OCI-M1 (cell line): Measurements from ENCODE around the gene ZFYVE27.
A peak's percentile ranks its signal among the peaks of the same experiment; 100 is the strongest.

Experiments used
- DNase-seq: peaks from one replicate; lab custom pipeline; 2025; lab: John Stamatoyannopoulos, UW

The ZFYVE27 gene

GRCh38 chr10:97768322-97769315, 31.7 kb downstream of the ZFYVE27 start:
- peak; percentile 26 for DNase-seq

GRCh38 chr10:97770255-97770654, 33.3 kb downstream of the ZFYVE27 start:
- no peak for DNase-seq

GRCh38 chr10:97771055-97771891, 34.3 kb downstream of the ZFYVE27 start:
- peak; percentile 27 for DNase-seq

GRCh38 chr10:97771913-97772823, 35.2 kb downstream of the ZFYVE27 start, which contains the start of gene SFRP5:
Gene SFRP5 (minus strand): TSS chr10:97771999. CDS start chr10:97771833, 166 bp downstream.
- DNase-seq = peak; percentile 70

- no peak for DNase-seq
Observed at GRCh38 chr10:97773096-97773495, 36.2 kb downstream of the ZFYVE27 start.

- DNase-seq = no peak
Observed at GRCh38 chr10:97774811-97775294, 37.9 kb downstream of the ZFYVE27 start.

- no peak for DNase-seq
Observed at GRCh38 chr10:97777143-97777542, 40.2 kb downstream of the ZFYVE27 start.

- no peak for DNase-seq
Observed at GRCh38 chr10:97778452-97779302, 41.7 kb downstream of the ZFYVE27 start.

GRCh38 chr10:97779492-97779891, 42.6 kb downstream of the ZFYVE27 start:
- no peak for DNase-seq

GRCh38 chr10:97779975-97780374, 43.0 kb downstream of the ZFYVE27 start:
- no peak for DNase-seq

GRCh38 chr10:97780841-97781617, 44.1 kb downstream of the ZFYVE27 start:
- no peak for DNase-seq

- no peak for DNase-seq
Observed at GRCh38 chr10:97781618-97782331, 44.8 kb downstream of the ZFYVE27 start.

GRCh38 chr10:97782455-97783228, 45.7 kb downstream of the ZFYVE27 start:
- no peak for DNase-seq

- no peak for DNase-seq
Observed at GRCh38 chr10:97784200-97784810, 47.4 kb downstream of the ZFYVE27 start.

GRCh38 chr10:97785231-97785630, 48.3 kb downstream of the ZFYVE27 start:
- no peak for DNase-seq

- no peak for DNase-seq
Observed at GRCh38 chr10:97785731-97786130, 48.8 kb downstream of the ZFYVE27 start.

- peak; percentile 98 for DNase-seq
Observed at GRCh38 chr10:97788552-97789442, 51.9 kb downstream of the ZFYVE27 start.
